Thoracic aorta (tissue), 2 donors: ENCODE results near the gene TTC7B. TPM values are rescaled to one million over a fixed set of nuclear protein-coding genes. Genes with fewer than 3 reads are reported as not detected.

Experiments
- ATAC-seq: fragments of 150-250 bp; one replicate; pipeline ENCODE4 v1.8.0; 2017; ENCODE audit warnings: low read depth; ENCODE audit not compliant: insufficient number of reproducible peaks, low FRiP score
- DNase-seq: peaks from one replicate; pipeline ENCODE4 v3.0.0-alpha.2; 2020; ENCODE audit warnings: low spot score
- H3K27ac ChIP-seq, 2 donors: fragments of 200-600 bp; sonication (generic); 1 replicate in 1 of 2; 2 replicates in 1 of 2; pipeline ENCODE4 v1.5.1; 2016; ENCODE audit warnings: mild to moderate bottlenecking in 2 of 2, moderate library complexity in 2 of 2
- H3K27me3 ChIP-seq: fragments of 200-600 bp; sonication (generic); replicated peaks from 2 replicates; pipeline ENCODE4 v1.6.0; 2016; ENCODE audit warnings: mild to moderate bottlenecking; ENCODE audit not compliant: insufficient read depth
- H3K36me3 ChIP-seq: fragments of 200-600 bp; sonication (generic); one replicate; pipeline ENCODE4 v1.5.1; 2016
- H3K4me1 ChIP-seq, 2 donors: fragments of 200-600 bp; sonication (generic); 1 replicate in 1 of 2; 2 replicates in 1 of 2; pipeline versions ENCODE4 v1.5.1 to v1.6.0; 2016; ENCODE audit warnings: low read depth in 2 of 2, mild to moderate bottlenecking in 1 of 2; ENCODE audit not compliant: control insufficient read depth in 1 of 2
- H3K4me3 ChIP-seq: fragments of 200-600 bp; sonication (generic); 2 replicates; pipeline ENCODE4 v1.5.1; 2016; ENCODE audit warnings: mild to moderate bottlenecking
- H3K9me3 ChIP-seq: fragments of 200-600 bp; sonication (generic); 2 replicates; pipeline ENCODE4 v1.5.1; 2016
- total RNA-seq, 2 donors: library from RNA; depleted of rRNA; stranded (reverse); fragments of >200 nt; gene quantifications; one replicate each; pipeline versions ENCODE4 v1.1.0 to v1.2.3, GENCODE V29; 2016
- TF ChIP-seq, protein P1 (sequence below): fragments of 200-600 bp; sonication (generic); IDR thresholded peaks from one replicate; pipeline ENCODE4 v1.5.1; 2019; ENCODE audit warnings: antibody characterized with exemption

The TTC7B gene
- total RNA-seq, 2 donors from 2014 or later: 38.9 to 56.3 TPM

DNA sequence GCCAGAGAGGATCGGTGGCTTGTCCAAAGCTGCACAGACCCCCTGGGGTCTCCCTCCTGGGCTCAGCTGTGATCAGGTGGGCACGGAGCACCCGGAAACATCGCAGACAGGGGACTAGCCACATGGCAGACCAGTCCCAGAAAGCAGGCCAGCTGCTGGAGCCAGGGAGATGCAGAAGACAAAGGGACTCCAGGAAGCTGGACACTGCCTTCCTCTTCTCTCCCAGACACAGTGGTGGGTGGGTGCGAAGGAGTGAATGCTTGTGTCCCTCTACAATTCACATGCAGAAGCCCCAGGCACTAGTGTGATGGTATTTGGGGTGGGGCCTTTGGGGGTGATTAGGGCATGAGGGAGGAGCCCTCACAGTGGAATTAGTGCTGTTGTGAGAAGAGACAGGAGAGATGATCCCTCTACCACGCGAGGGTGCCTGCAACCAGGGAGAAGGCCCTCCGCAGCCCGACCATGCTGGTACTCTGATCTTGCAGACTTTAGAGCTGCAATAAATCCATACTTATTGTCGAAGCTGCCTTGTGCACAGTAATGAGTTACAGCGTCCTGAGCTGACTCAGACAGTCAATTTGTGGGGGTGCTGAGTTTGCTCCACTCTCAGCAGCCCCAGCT lies 324.2 kb downstream of the TTC7B start:
- Histone ChIP-seq H3K4me3 (no peak overlapping the region), H3K4me1 (peaks cover 15 to 29% of the 10 kb centered on the region in 2 donors), H3K27ac (peak overlapping the region in 1 of 2 donors; percentile 23), H3K27me3 (no peaks in the 10 kb centered on the region), H3K9me3 (no peaks in the 10 kb centered on the region), H3K36me3 (no peaks in the 10 kb centered on the region)
- TF ChIP-seq, protein P1, sequence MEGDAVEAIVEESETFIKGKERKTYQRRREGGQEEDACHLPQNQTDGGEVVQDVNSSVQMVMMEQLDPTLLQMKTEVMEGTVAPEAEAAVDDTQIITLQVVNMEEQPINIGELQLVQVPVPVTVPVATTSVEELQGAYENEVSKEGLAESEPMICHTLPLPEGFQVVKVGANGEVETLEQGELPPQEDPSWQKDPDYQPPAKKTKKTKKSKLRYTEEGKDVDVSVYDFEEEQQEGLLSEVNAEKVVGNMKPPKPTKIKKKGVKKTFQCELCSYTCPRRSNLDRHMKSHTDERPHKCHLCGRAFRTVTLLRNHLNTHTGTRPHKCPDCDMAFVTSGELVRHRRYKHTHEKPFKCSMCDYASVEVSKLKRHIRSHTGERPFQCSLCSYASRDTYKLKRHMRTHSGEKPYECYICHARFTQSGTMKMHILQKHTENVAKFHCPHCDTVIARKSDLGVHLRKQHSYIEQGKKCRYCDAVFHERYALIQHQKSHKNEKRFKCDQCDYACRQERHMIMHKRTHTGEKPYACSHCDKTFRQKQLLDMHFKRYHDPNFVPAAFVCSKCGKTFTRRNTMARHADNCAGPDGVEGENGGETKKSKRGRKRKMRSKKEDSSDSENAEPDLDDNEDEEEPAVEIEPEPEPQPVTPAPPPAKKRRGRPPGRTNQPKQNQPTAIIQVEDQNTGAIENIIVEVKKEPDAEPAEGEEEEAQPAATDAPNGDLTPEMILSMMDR: no peak
- DNase-seq (no peak), ATAC-seq (no peak)

DNA sequence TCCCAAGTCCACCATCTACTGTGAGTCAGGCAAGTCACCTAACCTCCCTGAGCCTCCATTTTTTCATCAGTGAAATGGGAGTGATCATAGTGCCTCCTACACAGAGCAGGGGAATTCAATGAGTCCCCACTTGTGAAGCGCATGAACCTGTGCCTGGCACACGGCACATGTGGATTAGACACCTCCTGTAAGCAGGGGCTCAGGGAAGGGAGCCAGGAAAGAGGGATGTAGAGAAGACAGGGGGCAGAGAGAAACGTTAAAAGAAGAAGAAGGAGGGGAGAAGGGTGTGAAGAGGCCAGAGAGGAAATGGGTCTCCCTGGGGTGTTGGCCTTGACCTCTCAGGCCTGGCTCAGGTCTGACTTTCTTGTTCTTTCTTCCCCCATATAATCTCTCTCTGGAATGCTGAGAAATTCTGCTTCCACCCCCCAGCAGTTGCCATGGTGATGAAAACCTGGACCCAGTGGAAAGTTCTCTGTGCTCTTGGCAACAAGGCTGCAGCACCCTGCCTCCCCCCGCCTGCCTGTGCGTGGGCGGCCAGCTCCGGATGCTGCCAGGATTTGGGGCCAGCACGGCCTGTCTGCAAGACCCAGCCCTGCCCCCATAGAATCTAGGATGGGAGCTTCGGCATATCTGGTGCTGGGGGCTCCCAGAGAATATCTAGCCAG lies 324.9 kb downstream of the TTC7B start:
- H3K4me3 ChIP-seq: no peak overlapping the region
- H3K36me3 ChIP-seq: no peaks in the 10 kb centered on the region
- DNase-seq: peak; percentile 68
- no peaks in the 10 kb centered on the region for H3K27me3 ChIP-seq
- TF ChIP-seq, protein P1: no peak
- ATAC-seq: peak; percentile 89
- H3K27ac ChIP-seq: peak overlapping the region; percentile 20 to 37
- H3K4me1 ChIP-seq: peaks cover 15 to 29% of the 10 kb centered on the region in 2 donors
- H3K9me3 ChIP-seq: no peaks in the 10 kb centered on the region

DNA sequence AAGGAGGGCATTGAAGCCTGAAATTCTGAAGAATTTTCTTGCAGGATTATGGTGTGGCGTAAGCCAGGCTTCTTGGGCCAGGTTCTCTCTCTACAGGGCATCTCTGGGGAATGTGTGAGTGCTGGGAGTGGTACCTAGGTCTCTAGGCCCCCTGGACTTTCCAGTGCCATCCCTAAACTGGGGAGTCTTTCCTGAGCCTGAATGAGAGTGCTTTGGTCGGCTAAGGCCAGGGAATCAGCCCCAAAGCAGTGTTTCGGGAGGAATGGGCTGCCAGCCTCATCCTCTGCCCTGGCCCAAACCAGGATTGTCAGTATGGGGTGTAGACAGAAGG lies 325.5 kb downstream of the TTC7B start:
- DNase-seq (no peak), ATAC-seq (no peak)
- Histone ChIP-seq H3K4me1 (peaks cover 15 to 29% of the 10 kb centered on the region in 2 donors), H3K9me3 (no peaks in the 10 kb centered on the region), H3K4me3 (no peak overlapping the region), H3K27ac (no peak overlapping the region), H3K27me3 (no peaks in the 10 kb centered on the region), H3K36me3 (no peaks in the 10 kb centered on the region)
- TF ChIP-seq, protein P1: no peak

DNA sequence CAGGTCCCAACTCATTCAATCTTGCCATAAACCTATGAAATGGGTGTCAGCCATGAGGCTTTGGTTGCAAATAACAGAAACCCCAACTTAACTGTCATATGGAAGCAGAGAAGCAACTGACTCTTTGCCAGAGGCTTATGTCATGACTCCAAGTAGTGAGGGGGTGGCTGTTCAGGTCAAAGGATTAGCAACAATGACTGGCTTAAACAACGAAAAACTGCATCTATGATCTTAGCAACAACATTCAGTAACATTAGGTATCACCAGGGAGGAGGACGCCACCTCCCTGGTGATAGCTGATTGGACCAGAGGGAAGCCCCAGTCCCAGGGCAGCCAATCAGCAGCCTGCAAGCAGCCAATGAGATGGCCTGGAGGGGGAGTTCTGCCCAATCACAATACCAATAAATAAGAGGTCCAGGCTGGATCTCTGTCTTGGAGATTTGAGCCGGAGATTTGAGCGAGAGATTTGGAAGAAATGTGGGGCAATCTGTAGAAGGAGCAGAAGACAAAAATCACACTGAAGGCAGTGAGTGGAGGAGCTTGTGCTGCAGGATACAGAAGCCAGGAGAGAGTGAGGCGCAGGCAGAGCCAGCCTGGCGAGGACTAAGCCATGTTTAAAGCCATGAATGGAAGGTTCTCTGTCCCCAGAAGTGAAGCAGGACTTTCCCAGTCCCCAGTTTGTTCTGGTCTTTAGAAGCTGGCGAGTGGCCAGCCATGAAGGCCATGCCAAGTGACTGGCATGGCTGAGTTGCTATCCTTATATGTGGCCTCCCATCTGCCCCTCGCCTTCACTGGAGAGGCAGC lies 326.1 kb downstream of the TTC7B start:
- Histone ChIP-seq H3K27ac (no peak overlapping the region), H3K36me3 (no peaks in the 10 kb centered on the region)
- DNase-seq: no peak

More for the DNA sequence above, 326.1 kb downstream of the TTC7B start:
- Histone ChIP-seq H3K27me3 (no peaks in the 10 kb centered on the region), H3K4me3 (no peak overlapping the region), H3K4me1 (peaks cover 15 to 29% of the 10 kb centered on the region in 2 donors), H3K9me3 (no peaks in the 10 kb centered on the region)
- TF ChIP-seq, protein P1: no peak
- ATAC-seq: no peak
